Mesothelial cell of epicardium (in vitro differentiated cells): ENCODE measurements around the gene INPP1. TPM values are rescaled to one million over a fixed set of nuclear protein-coding genes. Genes with fewer than 3 reads are reported as not detected.

Experiments
- DNase-seq, 2 experiments: peaks; one replicate each; pipeline ENCODE4 v3.0.0; 2021; ENCODE audit warnings: low spot score in 2 of 2; ENCODE audit not compliant: unreplicated experiment in 2 of 2
- H3K27ac Mint-ChIP-seq: 2 replicates; pipeline ENCODE4 v1.8.0; 2021; ENCODE audit warnings: mixed read lengths
- H3K27me3 Mint-ChIP-seq: 2 replicates; pipeline ENCODE4 v1.8.0; 2021; ENCODE audit warnings: low read depth, mixed read lengths
- H3K36me3 Mint-ChIP-seq: 2 replicates; pipeline ENCODE4 v1.8.0; 2021; ENCODE audit warnings: mixed read lengths
- H3K4me1 Mint-ChIP-seq: 2 replicates; pipeline ENCODE4 v1.8.0; 2021; ENCODE audit warnings: mixed read lengths
- H3K4me3 Mint-ChIP-seq: 2 replicates; pipeline ENCODE4 v1.8.0; 2021; ENCODE audit warnings: mild to moderate bottlenecking, moderate library complexity, mixed read lengths
- H3K9me3 Mint-ChIP-seq: 2 replicates; pipeline ENCODE4 v1.8.0; 2021; ENCODE audit warnings: mixed read lengths
- total RNA-seq: library from RNA; stranded (reverse); gene quantifications from 3 replicates; pipeline ENCODE4 v1.2.1, GENCODE V29; 2021
- TF ChIP-seq, protein P1 (sequence below): fragments of 200-600 bp; sonication (generic); IDR thresholded peaks from one replicate; pipeline ENCODE4 v1.5.0; 2021; ENCODE audit warnings: antibody characterized with exemption; ENCODE audit not compliant: unreplicated experiment

INPP1 gene
- total RNA-seq, 1 donor from 2014 or later: 18.4 TPM

DNA sequence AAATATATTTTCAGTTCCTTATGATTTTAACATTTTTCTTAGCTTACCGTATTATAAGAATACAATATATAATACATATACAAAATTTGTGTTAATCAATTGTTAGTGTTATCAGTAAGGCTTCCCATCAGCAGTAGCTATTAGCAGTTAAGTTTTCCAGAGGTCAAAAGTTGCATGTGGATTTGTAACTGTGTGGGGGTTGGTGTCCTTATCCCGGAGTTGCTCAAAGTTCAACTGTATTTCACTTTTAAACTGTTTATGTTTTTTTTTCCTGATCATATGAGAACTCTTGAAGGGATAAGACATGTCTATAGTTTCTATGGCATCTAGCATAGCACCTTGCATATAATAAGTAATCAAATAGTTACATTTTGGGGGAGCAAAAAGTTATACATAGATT is 52.9 kb downstream of the INPP1 start:
- no peaks in the 10 kb centered on the region for H3K36me3 Mint-ChIP-seq
- H3K9me3 Mint-ChIP-seq: no peaks in the 10 kb centered on the region
- DNase-seq: no peak
- no peak overlapping the region for H3K27ac Mint-ChIP-seq
- TF ChIP-seq, protein P1, sequence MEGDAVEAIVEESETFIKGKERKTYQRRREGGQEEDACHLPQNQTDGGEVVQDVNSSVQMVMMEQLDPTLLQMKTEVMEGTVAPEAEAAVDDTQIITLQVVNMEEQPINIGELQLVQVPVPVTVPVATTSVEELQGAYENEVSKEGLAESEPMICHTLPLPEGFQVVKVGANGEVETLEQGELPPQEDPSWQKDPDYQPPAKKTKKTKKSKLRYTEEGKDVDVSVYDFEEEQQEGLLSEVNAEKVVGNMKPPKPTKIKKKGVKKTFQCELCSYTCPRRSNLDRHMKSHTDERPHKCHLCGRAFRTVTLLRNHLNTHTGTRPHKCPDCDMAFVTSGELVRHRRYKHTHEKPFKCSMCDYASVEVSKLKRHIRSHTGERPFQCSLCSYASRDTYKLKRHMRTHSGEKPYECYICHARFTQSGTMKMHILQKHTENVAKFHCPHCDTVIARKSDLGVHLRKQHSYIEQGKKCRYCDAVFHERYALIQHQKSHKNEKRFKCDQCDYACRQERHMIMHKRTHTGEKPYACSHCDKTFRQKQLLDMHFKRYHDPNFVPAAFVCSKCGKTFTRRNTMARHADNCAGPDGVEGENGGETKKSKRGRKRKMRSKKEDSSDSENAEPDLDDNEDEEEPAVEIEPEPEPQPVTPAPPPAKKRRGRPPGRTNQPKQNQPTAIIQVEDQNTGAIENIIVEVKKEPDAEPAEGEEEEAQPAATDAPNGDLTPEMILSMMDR: no peak
- H3K4me1 Mint-ChIP-seq: no peaks in the 10 kb centered on the region
- H3K4me3 Mint-ChIP-seq: no peak overlapping the region
- H3K27me3 Mint-ChIP-seq: peaks cover 30% of the 10 kb centered on the region

DNA sequence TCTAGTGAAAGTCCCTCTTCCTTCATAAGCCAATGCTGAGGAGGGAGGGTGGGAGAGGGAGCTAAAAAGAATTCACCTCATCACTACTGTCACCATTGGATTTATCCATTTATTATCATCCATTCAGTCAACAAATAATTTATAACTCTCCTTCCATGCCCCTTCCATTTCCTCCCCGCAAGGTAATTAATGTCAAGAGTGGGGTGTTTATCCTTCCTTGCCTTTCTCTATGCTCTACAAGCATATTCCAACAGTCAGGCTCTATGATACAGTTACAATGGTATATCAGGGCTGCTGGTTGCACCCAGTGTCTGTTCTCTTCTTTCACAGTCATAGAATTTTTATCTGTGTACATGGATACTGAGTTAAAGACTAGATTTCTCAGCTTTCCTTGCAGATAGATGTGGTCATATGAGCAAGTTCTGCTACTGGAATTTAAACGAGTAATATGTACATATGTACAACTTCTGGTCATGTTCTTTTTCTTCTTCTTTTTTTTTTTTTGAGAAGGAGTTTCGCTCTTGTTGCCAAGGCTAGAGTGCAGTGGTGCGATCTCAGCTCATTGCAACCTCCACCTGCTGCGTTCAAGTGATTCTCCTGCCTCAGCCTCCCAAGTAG is 59.7 kb downstream of the INPP1 start:
- peaks cover 4% of the 10 kb centered on the region for H3K27me3 Mint-ChIP-seq
- H3K9me3 Mint-ChIP-seq: no peaks in the 10 kb centered on the region
- H3K27ac Mint-ChIP-seq: no peak overlapping the region
- H3K4me3 Mint-ChIP-seq: no peak overlapping the region
- no peaks in the 10 kb centered on the region for H3K36me3 Mint-ChIP-seq
- no peak for DNase-seq
- TF ChIP-seq, protein P1: no peak
- H3K4me1 Mint-ChIP-seq: peaks cover 3% of the 10 kb centered on the region

DNA sequence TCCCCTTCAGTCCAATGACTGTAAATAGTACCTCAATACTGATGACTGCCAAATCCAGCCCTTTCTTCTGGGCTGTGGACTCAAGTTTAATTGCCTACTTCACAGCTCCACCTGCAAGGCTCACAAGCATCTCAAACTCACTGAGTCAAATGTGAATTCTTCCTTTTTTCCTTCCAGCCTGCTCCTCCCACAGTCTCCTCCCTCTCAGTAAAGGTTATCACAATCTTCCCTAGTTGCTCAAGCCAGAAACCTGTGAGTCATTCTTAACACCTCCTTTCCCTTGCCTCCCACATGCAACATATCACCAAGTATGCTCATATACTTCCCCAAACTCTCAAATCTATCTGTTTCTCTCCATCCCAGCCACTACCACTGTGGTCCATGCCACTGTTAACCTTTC is 61.1 kb downstream of the INPP1 start:
- H3K9me3 Mint-ChIP-seq: no peaks in the 10 kb centered on the region

DNA sequence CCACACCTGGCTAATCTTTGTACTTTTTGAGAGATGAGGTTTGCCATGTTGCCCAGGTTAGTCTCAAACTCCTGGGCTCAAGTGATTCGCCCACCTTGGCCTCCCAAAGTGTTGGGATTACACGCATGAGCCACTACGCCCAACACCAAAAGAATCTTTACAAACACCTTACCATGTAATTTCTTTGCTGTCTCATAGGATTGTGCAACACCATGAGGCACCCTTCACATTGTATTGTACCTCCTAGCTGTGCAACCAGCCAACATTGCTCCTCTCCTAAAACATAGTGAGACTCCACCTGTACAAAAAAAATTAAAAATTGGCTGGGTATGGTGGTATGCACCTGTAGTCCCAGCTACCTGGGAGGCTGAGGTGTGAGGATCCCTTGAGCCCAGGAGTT is 61.7 kb downstream of the INPP1 start:
- Mint-ChIP-seq H3K27me3 (peaks cover 18% of the 10 kb centered on the region), H3K27ac (no peak overlapping the region), H3K9me3 (no peaks in the 10 kb centered on the region), H3K36me3 (no peaks in the 10 kb centered on the region), H3K4me1 (peaks cover 7% of the 10 kb centered on the region), H3K4me3 (no peak overlapping the region)
- no peak for DNase-seq
- TF ChIP-seq, protein P1: no peak

More for the DNA sequence above, 61.1 kb downstream of the INPP1 start:
- peaks cover 7% of the 10 kb centered on the region for H3K4me1 Mint-ChIP-seq
- no peak overlapping the region for H3K27ac Mint-ChIP-seq
- DNase-seq: no peak
- TF ChIP-seq, protein P1: no peak
- no peaks in the 10 kb centered on the region for H3K36me3 Mint-ChIP-seq
- H3K27me3 Mint-ChIP-seq: peaks cover 12% of the 10 kb centered on the region
- H3K4me3 Mint-ChIP-seq: no peak overlapping the region

DNA sequence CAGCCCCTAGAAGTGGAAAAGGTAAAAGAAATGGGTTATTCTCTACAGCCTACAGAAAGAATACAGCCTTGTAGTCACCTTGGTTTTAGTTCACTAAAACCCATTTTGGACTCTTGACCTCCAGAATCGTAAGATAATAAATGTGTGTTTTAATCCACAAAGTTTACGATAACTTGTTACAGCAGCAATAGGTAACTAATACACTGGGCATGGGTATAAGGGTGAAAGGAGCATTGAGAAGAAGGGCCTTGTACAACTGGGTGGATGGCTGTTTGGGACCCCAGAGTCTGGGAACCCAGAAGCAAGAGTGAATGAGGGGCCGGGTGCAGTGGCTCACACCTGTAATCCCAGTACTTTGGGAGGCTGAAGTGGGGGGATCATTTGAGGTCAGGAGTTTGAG is 62.6 kb downstream of the INPP1 start:
- H3K27ac Mint-ChIP-seq: no peak overlapping the region
- H3K4me3 Mint-ChIP-seq: no peak overlapping the region
- H3K36me3 Mint-ChIP-seq: no peaks in the 10 kb centered on the region
- H3K4me1 Mint-ChIP-seq: peaks cover 7% of the 10 kb centered on the region
- no peak for DNase-seq
- peaks cover 19% of the 10 kb centered on the region for H3K27me3 Mint-ChIP-seq
- TF ChIP-seq, protein P1: no peak
- H3K9me3 Mint-ChIP-seq: no peaks in the 10 kb centered on the region

DNA sequence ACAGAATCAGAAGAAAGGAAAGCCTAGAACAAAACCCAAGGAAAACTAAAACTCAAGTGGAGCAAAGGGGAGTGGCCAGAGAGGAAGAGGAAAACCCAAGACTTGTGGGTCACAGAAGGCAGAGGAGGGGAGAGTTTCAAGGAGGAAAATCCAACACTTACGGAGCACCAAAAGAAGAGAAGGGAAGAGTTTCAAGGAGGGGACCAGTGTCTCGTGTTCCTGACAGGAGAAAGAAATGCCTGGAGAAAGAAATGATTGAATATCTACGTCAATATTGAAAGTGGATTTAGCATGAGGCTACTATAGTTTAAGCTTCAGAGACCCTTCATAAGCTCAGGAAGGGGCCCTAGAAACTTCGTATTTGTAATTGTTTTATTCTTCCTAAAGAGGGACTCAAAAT is 63.4 kb downstream of the INPP1 start:
- TF ChIP-seq, protein P1: no peak
- Mint-ChIP-seq H3K36me3 (no peaks in the 10 kb centered on the region), H3K4me3 (no peak overlapping the region), H3K9me3 (no peaks in the 10 kb centered on the region), H3K4me1 (peaks cover 7% of the 10 kb centered on the region), H3K27me3 (peaks cover 19% of the 10 kb centered on the region), H3K27ac (no peak overlapping the region)
- DNase-seq: no peak
